Measurements from ENCODE around the gene HECW1. TPM values are rescaled to one million over a fixed set of nuclear protein-coding genes. Genes with fewer than 3 reads are reported as not detected.

The HECW1 gene
- total RNA-seq, 6 donors from 2014 or later, result 0.10 to 1.0 (median 0.76) TPM; not detected in 1

DNA sequence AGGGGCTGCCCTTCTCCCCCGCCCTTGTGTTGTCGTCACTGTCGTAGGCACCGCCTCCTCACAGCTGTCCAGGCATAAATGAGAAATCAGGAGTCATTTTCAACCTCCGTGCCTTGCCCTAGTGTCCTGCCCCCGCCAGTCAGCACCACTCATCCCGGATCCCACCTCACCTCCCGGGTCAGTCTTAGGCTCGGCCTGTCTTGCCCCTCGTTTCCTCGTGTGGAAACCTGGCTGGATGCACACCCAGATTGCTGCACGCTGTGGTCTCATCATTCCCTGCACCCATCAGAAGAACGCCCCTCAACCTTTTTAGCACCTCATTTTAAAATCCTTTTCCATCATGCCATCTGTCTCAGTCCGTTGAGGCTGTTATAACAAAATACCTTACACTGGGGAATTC is 213.1 kb downstream of the HECW1 start:
- Histone ChIP-seq H3K4me3 (no peak overlapping the region), H3K9me3 (no peaks in the 10 kb centered on the region), H3K36me3 (no peaks in the 10 kb centered on the region), H3K27me3 (no peaks in the 10 kb centered on the region), H3K4me1 (no peaks in the 10 kb centered on the region), H3K27ac (no peak overlapping the region)
- WGBS, 2 donors, result 79 to 81% methylated on average over 13 to 14 of the region's 14 CpGs
- ATAC-seq (ENCODE audit: low FRiP score in 2 of 2) (no peak), DNase-seq (peak in 1 of 2 donors; percentile 7)
- TF ChIP-seq CTCF (IDR thresholded peaks at IDR 0.05) (no peak), EP300 (IDR thresholded peaks at IDR 0.05) (no peak), POLR2AphosphoS5 (IDR thresholded peaks at IDR 0.05) (no peak), POLR2A (IDR thresholded peaks at IDR 0.05) (no peak)

DNA sequence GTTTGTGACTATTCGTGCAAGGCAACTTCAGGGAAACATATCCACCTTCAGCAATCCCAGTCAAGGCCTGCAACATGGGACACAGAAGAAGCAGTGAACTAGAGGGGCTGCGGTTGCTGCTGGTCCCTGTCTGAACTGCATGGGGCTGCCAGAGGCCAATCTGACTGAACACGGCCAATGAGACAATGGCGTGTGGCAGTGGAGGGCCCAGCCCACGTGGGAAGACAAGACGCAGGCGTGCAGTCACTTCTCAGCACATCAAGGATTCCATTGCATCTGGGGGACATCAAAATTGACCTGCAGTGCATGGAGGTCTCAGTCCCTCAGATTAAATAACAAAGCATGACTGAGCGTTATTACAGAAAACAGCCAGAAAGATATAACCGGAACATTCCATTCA is 215.9 kb downstream of the HECW1 start:
- ATAC-seq (ENCODE audit: low FRiP score in 2 of 2) (no peak), DNase-seq (no peak)
- H3K36me3 ChIP-seq, result no peaks in the 10 kb centered on the region
- H3K27ac ChIP-seq, result no peak overlapping the region
- no peaks in the 10 kb centered on the region for H3K4me1 ChIP-seq
- TF ChIP-seq EP300 (IDR thresholded peaks at IDR 0.05), result no peak
- TF ChIP-seq POLR2A (IDR thresholded peaks at IDR 0.05), result no peak
- no peak for TF ChIP-seq CTCF (IDR thresholded peaks at IDR 0.05)
- TF ChIP-seq POLR2AphosphoS5 (IDR thresholded peaks at IDR 0.05), result no peak
- no peaks in the 10 kb centered on the region for H3K27me3 ChIP-seq
- no peak overlapping the region for H3K4me3 ChIP-seq
- WGBS, 2 donors, result 80 to 89% methylated on average over 9 of the region's 9 CpGs
- no peaks in the 10 kb centered on the region for H3K9me3 ChIP-seq

DNA sequence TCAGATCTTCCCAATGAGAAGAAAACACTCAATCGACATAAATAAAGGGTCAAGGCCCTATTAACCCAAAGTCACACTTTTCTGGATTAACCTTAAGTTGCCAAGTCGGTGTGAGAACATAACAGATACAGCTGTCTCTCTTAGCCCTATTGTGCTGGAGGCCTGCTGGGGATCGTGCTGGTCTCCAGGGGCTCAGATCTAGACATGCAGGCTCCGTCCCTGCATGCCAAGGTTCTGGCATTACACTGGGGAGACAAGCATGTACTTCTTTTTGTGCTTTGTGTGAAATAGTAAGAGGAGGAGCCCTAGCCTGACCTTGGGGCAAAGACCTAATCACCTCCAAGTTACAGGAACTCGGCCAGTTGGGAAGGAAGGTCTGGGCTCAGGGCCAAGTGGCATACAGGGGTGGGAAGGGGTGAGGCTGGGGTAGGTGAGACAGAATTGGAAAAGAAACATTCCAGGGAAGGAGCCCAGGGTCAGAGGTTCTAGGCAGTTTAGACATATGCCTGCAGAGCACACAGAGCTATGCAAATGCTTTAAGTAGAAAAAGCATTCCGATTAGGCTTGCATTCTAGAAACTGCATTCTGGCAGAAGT is 216.4 kb downstream of the HECW1 start:
- Histone ChIP-seq H3K27ac (no peak overlapping the region), H3K4me1 (no peaks in the 10 kb centered on the region), H3K36me3 (no peaks in the 10 kb centered on the region), H3K9me3 (no peaks in the 10 kb centered on the region), H3K27me3 (no peaks in the 10 kb centered on the region), H3K4me3 (no peak overlapping the region)
- DNase-seq (no peak), ATAC-seq (ENCODE audit: low FRiP score in 2 of 2) (no peak)
- TF ChIP-seq POLR2A (IDR thresholded peaks at IDR 0.05) (no peak), CTCF (IDR thresholded peaks at IDR 0.05) (no peak), EP300 (IDR thresholded peaks at IDR 0.05) (no peak), POLR2AphosphoS5 (IDR thresholded peaks at IDR 0.05) (no peak)
- 38 to 53% methylated on average over 6 of the region's 6 CpGs for WGBS, 2 donors

DNA sequence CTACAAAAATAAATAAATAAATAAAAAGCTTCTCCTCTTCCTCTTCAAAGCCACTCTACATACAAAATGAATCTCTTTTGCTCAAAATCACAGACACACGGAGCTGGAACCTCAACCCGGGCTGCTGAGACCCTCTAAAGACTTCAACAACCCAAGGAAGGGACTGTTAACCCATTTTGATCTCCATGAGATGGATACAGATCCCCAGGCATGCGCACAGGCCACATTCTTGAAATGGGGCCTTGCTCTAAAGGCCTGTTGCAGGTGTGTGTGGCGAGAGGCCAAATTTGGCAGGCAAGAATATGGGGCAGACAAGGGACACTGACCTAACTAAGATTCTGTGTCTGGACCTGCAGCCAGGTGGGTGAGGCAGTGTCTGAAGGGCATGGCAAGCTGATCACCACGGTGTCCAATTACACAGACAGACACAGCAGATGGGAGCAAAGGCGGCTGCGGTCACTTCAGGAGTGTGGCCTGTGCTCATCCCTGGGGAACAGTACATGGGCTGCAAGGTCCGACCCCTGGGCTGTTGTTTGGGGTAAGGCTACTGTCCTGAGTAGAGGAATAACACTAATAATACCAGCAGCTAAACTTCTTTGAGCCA is 219.8 kb downstream of the HECW1 start:
- ATAC-seq (ENCODE audit: low FRiP score in 2 of 2) (no peak), DNase-seq (no peak)
- Histone ChIP-seq H3K4me1 (no peaks in the 10 kb centered on the region), H3K4me3 (no peak overlapping the region), H3K36me3 (no peaks in the 10 kb centered on the region), H3K27ac (no peak overlapping the region), H3K27me3 (no peaks in the 10 kb centered on the region), H3K9me3 (no peaks in the 10 kb centered on the region)
- WGBS, 2 donors, result 83 to 88% methylated on average over 8 of the region's 8 CpGs
- TF ChIP-seq EP300 (IDR thresholded peaks at IDR 0.05) (no peak), POLR2A (IDR thresholded peaks at IDR 0.05) (no peak), CTCF (IDR thresholded peaks at IDR 0.05) (no peak), POLR2AphosphoS5 (IDR thresholded peaks at IDR 0.05) (no peak)

GRCh38 chr7:43337191-43337590 is 224.7 kb downstream of the HECW1 start:
- Histone ChIP-seq H3K36me3 (no peaks in the 10 kb centered on the region), H3K4me1 (no peaks in the 10 kb centered on the region), H3K4me3 (no peak overlapping the region), H3K27ac (no peak overlapping the region), H3K27me3 (no peaks in the 10 kb centered on the region), H3K9me3 (no peaks in the 10 kb centered on the region)
- TF ChIP-seq CTCF (IDR thresholded peaks at IDR 0.05) (no peak), EP300 (IDR thresholded peaks at IDR 0.05) (no peak), POLR2A (IDR thresholded peaks at IDR 0.05) (no peak), POLR2AphosphoS5 (IDR thresholded peaks at IDR 0.05) (no peak)
- ATAC-seq (ENCODE audit: low FRiP score in 2 of 2) (no peak), DNase-seq (no peak)

Data from upper lobe of left lung (tissue), 6 donors.